ENCODE measurements around the gene ROBO3.

ROBO3 gene

GRCh38 chr11:124930799-124931198, 65.6 kb downstream of the ROBO3 start:
- DNase-seq = no peak

All from effector CD4-positive, alpha-beta T cell (primary cell).